ENCODE measurements around the gene GALNT2.

Gene GALNT2

DNA sequence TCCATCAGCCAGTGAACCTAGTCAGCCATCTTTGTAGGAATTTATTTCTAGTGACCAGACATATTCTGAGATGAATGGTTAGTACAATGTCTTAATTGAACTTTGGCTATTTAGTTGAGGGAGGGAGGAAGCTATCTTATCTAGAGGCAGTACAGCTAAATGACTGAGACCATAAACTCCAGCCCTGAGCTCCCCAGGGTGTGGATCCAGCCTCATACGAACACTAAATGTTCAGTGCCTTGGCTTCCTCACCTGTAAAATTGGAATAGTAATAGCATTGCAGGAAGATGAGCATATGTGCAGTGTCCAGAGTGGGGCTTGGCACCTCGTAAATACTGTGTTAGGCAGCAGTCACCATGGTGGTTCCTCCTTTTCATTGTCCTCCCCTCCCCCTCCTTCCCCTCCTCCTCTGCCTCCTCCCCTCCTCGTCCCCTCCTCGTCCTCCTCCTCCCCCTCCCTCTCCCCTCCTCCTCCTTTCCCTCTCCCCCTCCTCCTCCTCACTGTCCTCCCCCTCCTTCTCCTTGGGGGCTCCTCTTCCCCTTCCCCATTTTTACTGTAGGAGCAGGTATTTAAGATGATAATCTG is 108.2 kb downstream of the GALNT2 start:
- TF ChIP-seq TAF1 (IDR thresholded peaks at IDR 0.05; ENCODE audit: borderline replicate concordance, insufficient read depth, low read length) (no peak), SIN3A (IDR thresholded peaks at IDR 0.05; ENCODE audit: borderline replicate concordance, insufficient read depth, low read length) (no peak), FOXP2 (optimal IDR thresholded peaks at IDR 0.05; ENCODE audit: borderline replicate concordance, extremely low read depth, extremely low read length, insufficient read depth) (no peak), POLR2AphosphoS5 (IDR thresholded peaks at IDR 0.05; ENCODE audit: low read depth, low read length) (no peak)
- TF ChIP-seq, protein P1, sequence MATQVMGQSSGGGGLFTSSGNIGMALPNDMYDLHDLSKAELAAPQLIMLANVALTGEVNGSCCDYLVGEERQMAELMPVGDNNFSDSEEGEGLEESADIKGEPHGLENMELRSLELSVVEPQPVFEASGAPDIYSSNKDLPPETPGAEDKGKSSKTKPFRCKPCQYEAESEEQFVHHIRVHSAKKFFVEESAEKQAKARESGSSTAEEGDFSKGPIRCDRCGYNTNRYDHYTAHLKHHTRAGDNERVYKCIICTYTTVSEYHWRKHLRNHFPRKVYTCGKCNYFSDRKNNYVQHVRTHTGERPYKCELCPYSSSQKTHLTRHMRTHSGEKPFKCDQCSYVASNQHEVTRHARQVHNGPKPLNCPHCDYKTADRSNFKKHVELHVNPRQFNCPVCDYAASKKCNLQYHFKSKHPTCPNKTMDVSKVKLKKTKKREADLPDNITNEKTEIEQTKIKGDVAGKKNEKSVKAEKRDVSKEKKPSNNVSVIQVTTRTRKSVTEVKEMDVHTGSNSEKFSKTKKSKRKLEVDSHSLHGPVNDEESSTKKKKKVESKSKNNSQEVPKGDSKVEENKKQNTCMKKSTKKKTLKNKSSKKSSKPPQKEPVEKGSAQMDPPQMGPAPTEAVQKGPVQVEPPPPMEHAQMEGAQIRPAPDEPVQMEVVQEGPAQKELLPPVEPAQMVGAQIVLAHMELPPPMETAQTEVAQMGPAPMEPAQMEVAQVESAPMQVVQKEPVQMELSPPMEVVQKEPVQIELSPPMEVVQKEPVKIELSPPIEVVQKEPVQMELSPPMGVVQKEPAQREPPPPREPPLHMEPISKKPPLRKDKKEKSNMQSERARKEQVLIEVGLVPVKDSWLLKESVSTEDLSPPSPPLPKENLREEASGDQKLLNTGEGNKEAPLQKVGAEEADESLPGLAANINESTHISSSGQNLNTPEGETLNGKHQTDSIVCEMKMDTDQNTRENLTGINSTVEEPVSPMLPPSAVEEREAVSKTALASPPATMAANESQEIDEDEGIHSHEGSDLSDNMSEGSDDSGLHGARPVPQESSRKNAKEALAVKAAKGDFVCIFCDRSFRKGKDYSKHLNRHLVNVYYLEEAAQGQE (IDR thresholded peaks at IDR 0.05; ENCODE audit: insufficient read depth in 1 of 2, low read depth in 2 of 2, low read length in 2 of 2): no peak

DNA sequence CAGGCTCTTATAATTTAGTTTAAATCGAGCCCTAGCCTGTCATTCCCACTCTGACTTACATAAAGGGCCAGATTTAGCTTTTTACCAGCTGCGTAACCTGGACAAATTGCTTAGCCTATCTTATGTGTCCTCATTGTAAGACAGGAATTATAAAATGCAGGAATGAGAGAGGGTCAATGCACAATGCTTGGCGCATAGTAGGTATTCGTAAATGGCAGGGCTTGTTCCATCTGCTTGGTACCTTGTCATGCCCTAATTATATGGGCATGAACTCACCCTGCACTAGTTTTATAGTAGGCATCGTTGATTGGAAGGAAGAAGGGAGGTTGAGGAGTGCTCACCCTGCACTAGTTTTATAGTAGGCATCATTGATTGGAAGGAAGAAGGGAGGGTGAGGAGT is 108.8 kb downstream of the GALNT2 start:
- no peak for TF ChIP-seq POLR2AphosphoS5 (IDR thresholded peaks at IDR 0.05; ENCODE audit: low read depth, low read length)
- TF ChIP-seq, protein P1 (IDR thresholded peaks at IDR 0.05; ENCODE audit: insufficient read depth in 1 of 2, low read depth in 2 of 2, low read length in 2 of 2): no peak
- no peak for TF ChIP-seq FOXP2 (optimal IDR thresholded peaks at IDR 0.05; ENCODE audit: borderline replicate concordance, extremely low read depth, extremely low read length, insufficient read depth)
- no peak for TF ChIP-seq SIN3A (IDR thresholded peaks at IDR 0.05; ENCODE audit: borderline replicate concordance, insufficient read depth, low read length)
- no peak for TF ChIP-seq TAF1 (IDR thresholded peaks at IDR 0.05; ENCODE audit: borderline replicate concordance, insufficient read depth, low read length)

DNA sequence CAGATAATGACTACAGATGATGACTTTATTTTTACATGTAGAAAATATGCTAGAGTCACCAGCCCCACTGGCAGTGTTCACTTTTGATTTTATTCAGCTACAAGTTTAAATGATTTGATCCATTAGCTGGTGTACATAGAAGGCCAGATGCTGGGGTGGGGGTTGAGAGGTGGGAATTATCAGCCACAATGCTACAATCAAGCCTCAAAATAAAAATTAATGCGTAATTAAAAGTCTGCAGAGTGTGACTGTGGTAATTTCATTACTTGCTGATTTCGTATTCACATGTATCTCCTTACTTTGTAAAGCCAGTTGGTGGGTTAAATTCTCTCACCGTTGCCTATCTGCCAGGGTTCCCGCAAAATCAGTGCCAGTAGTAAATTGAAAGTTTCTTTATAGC is 109.3 kb downstream of the GALNT2 start:
- TF ChIP-seq, protein P1 (IDR thresholded peaks at IDR 0.05; ENCODE audit: insufficient read depth in 1 of 2, low read depth in 2 of 2, low read length in 2 of 2): no peak
- no peak for TF ChIP-seq FOXP2 (optimal IDR thresholded peaks at IDR 0.05; ENCODE audit: borderline replicate concordance, extremely low read depth, extremely low read length, insufficient read depth)
- TF ChIP-seq POLR2AphosphoS5 (IDR thresholded peaks at IDR 0.05; ENCODE audit: low read depth, low read length): no peak
- no peak for TF ChIP-seq TAF1 (IDR thresholded peaks at IDR 0.05; ENCODE audit: borderline replicate concordance, insufficient read depth, low read length)
- no peak for TF ChIP-seq SIN3A (IDR thresholded peaks at IDR 0.05; ENCODE audit: borderline replicate concordance, insufficient read depth, low read length)

DNA sequence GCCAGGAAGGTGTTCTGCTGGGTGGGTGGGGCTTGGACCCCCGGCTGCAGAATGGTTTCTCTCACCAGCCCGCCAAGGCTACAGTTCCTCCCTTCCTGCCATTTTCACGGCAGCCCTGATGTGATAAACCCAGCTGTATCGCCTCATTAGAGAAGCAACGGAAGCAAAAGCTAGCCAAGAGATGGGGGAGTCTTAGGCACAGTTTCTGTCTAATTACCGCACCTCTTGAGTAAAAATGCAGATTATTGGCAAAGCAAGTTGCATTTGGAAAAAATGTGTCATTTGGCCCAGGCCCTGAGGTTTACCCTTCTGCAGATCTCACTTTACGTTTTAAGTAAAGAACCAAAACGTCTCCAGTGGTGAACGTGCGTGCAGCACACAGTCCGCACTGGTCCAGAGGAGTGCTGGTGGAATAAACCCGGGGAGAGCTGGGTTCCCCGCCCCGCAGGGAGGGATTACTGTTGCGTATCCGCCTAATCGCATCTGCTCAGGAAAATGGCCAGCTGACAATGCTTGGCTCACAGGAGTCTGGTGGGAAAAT is 109.9 kb downstream of the GALNT2 start:
- TF ChIP-seq SIN3A (IDR thresholded peaks at IDR 0.05; ENCODE audit: borderline replicate concordance, insufficient read depth, low read length) (peak; percentile 48; the same call in 1 of the 2 replicates), TAF1 (IDR thresholded peaks at IDR 0.05; ENCODE audit: borderline replicate concordance, insufficient read depth, low read length) (0 out of 2 replicates have a peak, but pooled peaks have one; percentile 20), FOXP2 (optimal IDR thresholded peaks at IDR 0.05; ENCODE audit: borderline replicate concordance, extremely low read depth, extremely low read length, insufficient read depth) (no peak), POLR2AphosphoS5 (IDR thresholded peaks at IDR 0.05; ENCODE audit: low read depth, low read length) (peak; percentile 28; the same call in 1 of the 2 replicates)
- TF ChIP-seq, protein P1 (IDR thresholded peaks at IDR 0.05; ENCODE audit: insufficient read depth in 1 of 2, low read depth in 2 of 2, low read length in 2 of 2): peak in 1 of 2 experiments; percentile 60; a peak in 1 of 4 replicates
